ENCODE measurements around the gene VSIG4.

- TF ChIP-seq EZH2 (IDR thresholded peaks at IDR 0.05; ENCODE audit: borderline replicate concordance, low read depth, low read length, poor library complexity, severe bottlenecking) (no peak), CTCF (conservative IDR thresholded peaks at IDR 0.05; ENCODE audit: low read depth, low read length) (no peak)
These were observed 25.3 kb downstream of the VSIG4 start for GRCh38 chrX:66014556-66014955.
